B cell (primary cell): ENCODE data around the gene CAPN10. TPM values are rescaled to one million over a fixed set of nuclear protein-coding genes. Genes with fewer than 3 reads are reported as not detected.

ENCODE experiments used
- ATAC-seq: fragments of 200-7000 bp; cut with Tn5 transposase; one replicate; pipeline ENCODE4 v1.10.0; 2021; ENCODE audit warnings: low read depth, mild to moderate bottlenecking, moderate number of reproducible peaks, moderate library complexity
- CTCF ChIA-PET: fragments of 350-600 bp; sonication (Branson Sonifier 250); formaldehyde crosslinking; loops from one replicate; lab custom pipeline; 2021; ENCODE audit warnings: antibody characterized with exemption, inconsistent platforms; lab: Charles Lee
- POLR2A ChIA-PET: fragments of 350-600 bp; sonication (Branson Sonifier 250); formaldehyde crosslinking; loops from one replicate; lab custom pipeline; 2021; ENCODE audit warnings: antibody characterized with exemption; lab: Charles Lee
- DNase-seq: peaks from one replicate; pipeline ENCODE4 v3.0.0; 2013
- H2AFZ ChIP-seq: 2 replicates; pipeline ENCODE4 v1.6.1; 2012; ENCODE audit warnings: mild to moderate bottlenecking, low read depth, low read length; ENCODE audit not compliant: insufficient read depth, poor library complexity, severe bottlenecking
- H3K27ac ChIP-seq, 2 donors: 1 replicate in 1 of 2; 2 replicates in 1 of 2; pipeline ENCODE4 v1.5.1; 2012 to 2013; ENCODE audit warnings: low read length in 2 of 2, mild to moderate bottlenecking in 2 of 2, moderate library complexity in 1 of 2
- H3K27me3 ChIP-seq, 4 experiments: fragments of 200-600 bp in 1 of 4; sonication (generic) in 1 of 4; replicated peaks in 1 of 4; 1 replicate in 2 of 4; 2 replicates in 2 of 4; pipeline versions ENCODE4 v1.6.1 to v1.7.0; 2013 to 2016; ENCODE audit warnings: low read length in 3 of 4, mild to moderate bottlenecking in 2 of 4, mixed read lengths in 1 of 4, moderate library complexity in 1 of 4; ENCODE audit not compliant: insufficient read depth in 4 of 4, control insufficient read depth in 3 of 4; ENCODE audit errors: control extremely low read depth in 1 of 4
- H3K36me3 ChIP-seq, 2 experiments: replicated peaks in 1 of 2; 1 replicate in 1 of 2; 2 replicates in 1 of 2; pipeline versions ENCODE4 v1.6.1 to v1.7.1; 2013; ENCODE audit warnings: low read length in 1 of 2; ENCODE audit not compliant: insufficient read depth in 2 of 2, control insufficient read depth in 1 of 2; ENCODE audit errors: control extremely low read depth in 1 of 2, extremely low read depth in 1 of 2
- H3K4me1 ChIP-seq, 2 donors: fragments of 200-600 bp in 1 of 2; sonication (generic) in 1 of 2; 1 replicate in 1 of 2; 2 replicates in 1 of 2; pipeline versions ENCODE4 v1.5.1 to v1.6.1; 2013 to 2017; ENCODE audit warnings: low read length in 2 of 2; ENCODE audit not compliant: control insufficient read depth in 2 of 2, insufficient read depth in 2 of 2
- H3K4me2 ChIP-seq: replicated peaks from 2 replicates; pipeline ENCODE3; 2012; ENCODE audit warnings: mild to moderate bottlenecking, low read depth, low read length; ENCODE audit not compliant: poor library complexity, severe bottlenecking
- H3K4me3 ChIP-seq, 5 experiments: fragments of 200-600 bp in 1 of 5; sonication (generic) in 1 of 5; 1 replicate in 3 of 5; 2 replicates in 2 of 5; pipeline versions ENCODE4 v1.5.1 to v1.7.0; 2011 to 2016; ENCODE audit warnings: low read length in 4 of 5, mild to moderate bottlenecking in 4 of 5, low read depth in 2 of 5, control low read depth in 1 of 5, moderate library complexity in 1 of 5; ENCODE audit not compliant: insufficient read depth in 1 of 5; ENCODE audit errors: control extremely low read depth in 1 of 5, extremely low read depth in 1 of 5
- H3K79me2 ChIP-seq: fragments of 200-600 bp; sonication (generic); one replicate; pipeline ENCODE4 v1.6.0; 2016; ENCODE audit warnings: low read length; ENCODE audit not compliant: control insufficient read depth, insufficient read depth
- H3K9ac ChIP-seq: fragments of 200-600 bp; sonication (generic); 2 replicates; pipeline ENCODE4 v1.6.1; 2017; ENCODE audit warnings: mild to moderate bottlenecking, low read length, moderate library complexity
- H3K9me3 ChIP-seq, 3 donors: one replicate each; pipeline versions ENCODE4 v1.6.1 to v1.7.1; 2013; ENCODE audit warnings: low read length in 2 of 3; ENCODE audit not compliant: control insufficient read depth in 2 of 3, insufficient read depth in 1 of 3; ENCODE audit errors: control extremely low read depth in 1 of 3
- H4K20me1 ChIP-seq: 2 replicates; pipeline ENCODE4 v1.6.0; 2012; ENCODE audit warnings: mild to moderate bottlenecking, low read length; ENCODE audit not compliant: insufficient read depth, control insufficient read depth, poor library complexity, severe bottlenecking
- H3K27ac Mint-ChIP-seq: one replicate; pipeline ENCODE4 v1.8.0; 2021; ENCODE audit warnings: mixed read lengths
- H3K27me3 Mint-ChIP-seq: one replicate; pipeline ENCODE4 v1.8.0; 2021; ENCODE audit warnings: mixed read lengths
- H3K4me1 Mint-ChIP-seq: one replicate; pipeline ENCODE4 v1.8.0; 2021; ENCODE audit warnings: mixed read lengths
- H3K4me3 Mint-ChIP-seq: one replicate; pipeline ENCODE4 v1.8.0; 2021; ENCODE audit warnings: mixed read lengths
- H3K9me3 Mint-ChIP-seq: one replicate; pipeline ENCODE4 v1.8.0; 2022; ENCODE audit warnings: mixed read lengths; ENCODE audit not compliant: insufficient read depth
- CTCF ChIP-seq: fragments of 200-600 bp; IDR thresholded peaks from one replicate; pipeline ENCODE4 v1.8.0; 2022; ENCODE audit warnings: antibody characterized with exemption, mild to moderate bottlenecking
- EZH2 ChIP-seq: IDR thresholded peaks from 2 replicates; pipeline ENCODE4 v1.6.1; 2012; ENCODE audit warnings: borderline replicate concordance, low read depth, mild to moderate bottlenecking, moderate library complexity, low read length; ENCODE audit not compliant: insufficient read depth, poor library complexity, severe bottlenecking
- WGBS: methylation state at CpG from one replicate; pipeline ENCODE4 v1.1.5; 2013; ENCODE audit warnings: missing lambda C conversion rate; ENCODE audit not compliant: insufficient coverage; 5-methylcytosine and 5-hydroxymethylcytosine counted together
- intact Hi-C: fragments of 100-400 bp; cut with micrococcal nuclease; formaldehyde crosslinking; loops from one replicate; pipeline ENCODE4 v1.10.0; 2022
- polyA plus RNA-seq: library from polyadenylated mRNA; depleted of rRNA; stranded (reverse); fragments of >200 nt; gene quantifications from 2 replicates; pipeline ENCODE4 v1.2.3, GENCODE V29; 2012
- total RNA-seq, 2 donors: library from RNA; stranded (reverse); fragments of 120-200 nt in 1 of 2; gene quantifications; 1 replicate in 1 of 2; 2 replicates in 1 of 2; pipeline versions ENCODE4 v1.2.3 to v1.2.4, GENCODE V29; 2013 to 2022

The CAPN10 gene
- total and polyA plus RNA-seq, 2 donors (not counting 1 experiment from before 2014, with no cell fraction given) = 73.4 to 92.1 TPM

- ChIA-PET POLR2A (no interaction called here), CTCF (no interaction called here)
- ATAC-seq (no peak), DNase-seq (no peak)
- no peaks in the 10 kb centered on the region for H3K36me3 ChIP-seq
- H3K4me1 Mint-ChIP-seq = no peaks in the 10 kb centered on the region
- H3K79me2 ChIP-seq = no peaks in the 10 kb centered on the region
- H3K9me3 Mint-ChIP-seq = no peaks in the 10 kb centered on the region
- peaks cover 19% of the 10 kb centered on the region for H3K27me3 Mint-ChIP-seq
- H3K9ac ChIP-seq = no peak overlapping the region
- no peak overlapping the region for H3K27ac ChIP-seq
- no peak overlapping the region for H2AFZ ChIP-seq
- TF ChIP-seq EZH2 (no peak), CTCF (no peak)
- H4K20me1 ChIP-seq = no peaks in the 10 kb centered on the region
- no peaks in the 10 kb centered on the region for H3K4me1 ChIP-seq
- H3K4me2 ChIP-seq = no peak overlapping the region
- H3K4me3 Mint-ChIP-seq = no peak overlapping the region
- H3K9me3 ChIP-seq = peaks cover 0 to 13% (median 0%) of the 10 kb centered on the region in 3 donors
- no peak overlapping the region for H3K27ac Mint-ChIP-seq
- 63% methylated on average over 8 of the region's 8 CpGs for WGBS
- H3K4me3 ChIP-seq = no peak overlapping the region
- intact Hi-C loops = no loop called here
- peaks cover 0 to 28% (median 5%) of the 10 kb centered on the region in 4 experiments for H3K27me3 ChIP-seq
Measured at GRCh38 chr2:240644859-240645301, 58.3 kb downstream of the CAPN10 start.

DNA sequence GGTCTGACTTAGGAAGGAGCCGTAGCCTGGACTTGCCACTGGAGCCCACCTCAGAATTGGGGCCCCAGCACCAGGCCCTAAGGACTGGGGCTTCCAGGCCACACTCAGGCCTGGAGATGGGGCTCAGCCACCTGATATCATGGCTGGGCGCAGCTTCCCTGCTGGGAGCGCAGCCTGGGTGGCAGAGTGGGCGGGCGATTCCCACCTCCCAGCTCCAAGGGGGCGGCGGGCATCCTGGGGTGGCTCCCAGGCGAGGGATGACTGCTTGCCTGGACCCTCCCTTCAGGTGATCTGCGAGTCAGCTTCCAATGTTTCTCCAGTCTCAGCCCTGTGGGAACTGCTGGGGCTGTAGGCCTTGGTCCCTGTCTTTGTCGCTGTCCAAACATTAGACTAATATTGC is 58.8 kb downstream of the CAPN10 start:
- H4K20me1 ChIP-seq = no peaks in the 10 kb centered on the region
- POLR2A ChIA-PET = no interaction called here
- Mint-ChIP-seq H3K27me3 (peaks cover 22% of the 10 kb centered on the region), H3K27ac (no peak overlapping the region), H3K4me3 (no peak overlapping the region), H3K4me1 (no peaks in the 10 kb centered on the region), H3K9me3 (no peaks in the 10 kb centered on the region)
- H3K36me3 ChIP-seq = no peaks in the 10 kb centered on the region
- WGBS = 90% methylated on average over 10 of the region's 10 CpGs
- H3K27me3 ChIP-seq = peaks cover 0 to 29% (median 5%) of the 10 kb centered on the region in 4 experiments
- peaks cover 0 to 13% (median 0%) of the 10 kb centered on the region in 3 donors for H3K9me3 ChIP-seq
- no peak for TF ChIP-seq EZH2
- no peak for TF ChIP-seq CTCF
- H3K27ac ChIP-seq = no peak overlapping the region
- intact Hi-C loops = no loop called here
- no peak overlapping the region for H3K9ac ChIP-seq
- H3K4me2 ChIP-seq = no peak overlapping the region
- DNase-seq (no peak), ATAC-seq (no peak)
- H2AFZ ChIP-seq = no peak overlapping the region
- H3K4me1 ChIP-seq = no peaks in the 10 kb centered on the region
- H3K4me3 ChIP-seq = no peak overlapping the region
- CTCF ChIA-PET = no interaction called here
- no peaks in the 10 kb centered on the region for H3K79me2 ChIP-seq
